HG03439 (cell line): ENCODE data around the gene PODNL1.

Experiments
- ATAC-seq: cut with Tn5 transposase; IDR thresholded peaks from one replicate; pipeline ENCODE4 v1.9.1; 2021; ENCODE audit warnings: mild to moderate bottlenecking, moderate library complexity; ENCODE audit not compliant: unreplicated experiment

The PODNL1 gene

GRCh38 chr19:13959141-13959961, 21.1 kb upstream of the PODNL1 start:
- no peak for ATAC-seq

DNA sequence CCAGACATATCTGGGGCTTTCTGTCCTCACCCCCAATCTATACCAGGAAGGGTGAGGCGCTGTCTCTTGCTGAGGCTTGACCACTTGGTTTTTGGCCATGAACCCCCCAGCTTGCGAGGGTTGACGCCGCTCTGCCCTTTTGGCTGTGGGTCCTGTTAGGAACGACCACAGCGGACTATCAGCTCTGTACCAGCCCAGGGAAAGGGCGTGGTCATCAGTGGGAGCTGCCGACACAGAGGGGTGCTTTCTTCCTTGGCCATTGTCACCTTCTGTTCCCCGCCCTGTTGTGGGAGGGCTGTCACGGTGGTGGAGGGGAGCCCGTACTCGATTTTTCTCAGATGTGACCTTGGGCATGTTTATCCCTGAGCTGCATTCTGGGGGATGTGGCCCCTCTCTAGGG, 19.8 kb upstream of the PODNL1 start:
- no peak for ATAC-seq

GRCh38 chr19:13957051-13957450, 18.8 kb upstream of the PODNL1 start:
- ATAC-seq, result no peak

GRCh38 chr19:13956365-13956744, 18.1 kb upstream of the PODNL1 start:
- no peak for ATAC-seq

- ATAC-seq, result no peak
These were observed 17.6 kb upstream of the PODNL1 start for GRCh38 chr19:13955662-13956364.

GRCh38 chr19:13954185-13954584, 16.0 kb upstream of the PODNL1 start:
- ATAC-seq, result no peak

GRCh38 chr19:13952931-13953531, 14.8 kb upstream of the PODNL1 start:
- ATAC-seq, result no peak

DNA sequence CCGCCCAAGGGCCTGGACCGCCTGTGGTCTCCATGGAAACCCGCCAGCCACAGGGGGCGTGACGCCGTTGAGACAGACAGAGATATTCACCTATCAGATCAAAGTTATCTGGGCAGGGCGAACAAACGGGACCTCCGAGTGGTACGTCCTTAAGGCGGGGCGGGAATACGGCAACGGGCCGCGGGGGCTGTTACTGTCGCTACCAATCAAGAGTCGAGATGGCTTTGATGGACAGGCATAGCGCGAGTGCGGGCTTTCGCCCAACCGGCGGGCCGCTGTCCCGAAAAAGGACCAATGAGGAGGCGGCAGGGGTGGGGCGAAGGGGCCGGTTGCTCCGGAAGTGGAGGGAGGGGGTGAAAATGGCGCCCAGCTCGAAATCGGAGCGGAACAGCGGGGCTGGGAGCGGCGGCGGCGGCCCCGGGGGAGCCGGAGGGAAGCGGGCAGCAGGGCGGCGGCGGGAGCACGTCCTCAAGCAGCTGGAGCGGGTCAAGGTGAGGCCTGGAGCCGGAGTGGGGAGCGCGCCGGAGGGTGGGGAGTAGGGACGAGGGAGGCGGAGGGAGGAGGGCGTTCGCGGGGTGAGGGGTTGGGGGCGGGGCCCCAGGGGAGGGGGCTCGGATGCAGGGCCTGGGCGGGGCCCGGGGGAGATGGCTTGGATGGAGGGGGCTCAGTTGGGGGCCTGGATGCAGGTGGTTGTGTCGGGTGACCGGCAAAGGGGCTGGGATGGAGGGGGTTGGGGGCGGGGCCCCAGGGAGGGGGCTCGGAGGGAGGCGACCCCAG, 14.1 kb upstream of the PODNL1 start, which contains the start of gene DCAF15:
Gene DCAF15, plus strand, starts transcription at position 356 of the 777 bp plus-strand sequence. Its CDS starts 4 bp downstream, at position 360.
- peak; percentile 98 for ATAC-seq

DNA sequence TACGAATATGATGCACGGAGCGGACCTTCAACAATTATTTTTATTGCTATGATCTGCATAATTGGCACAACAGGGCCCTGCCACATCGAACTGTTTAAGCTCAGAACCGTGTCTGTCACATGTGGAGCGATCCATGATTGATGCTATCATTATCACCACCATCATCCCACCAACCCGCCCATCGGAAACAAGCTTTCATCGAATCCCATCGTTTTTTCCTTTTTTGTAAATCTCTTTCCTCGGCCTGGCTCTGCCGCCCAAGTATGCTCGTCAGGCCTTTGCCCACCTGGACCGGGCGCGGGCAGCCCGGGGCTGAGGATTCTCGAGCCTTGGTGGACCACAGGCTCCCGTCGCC, 13.6 kb upstream of the PODNL1 start:
- ATAC-seq, result peak; percentile 1

DNA sequence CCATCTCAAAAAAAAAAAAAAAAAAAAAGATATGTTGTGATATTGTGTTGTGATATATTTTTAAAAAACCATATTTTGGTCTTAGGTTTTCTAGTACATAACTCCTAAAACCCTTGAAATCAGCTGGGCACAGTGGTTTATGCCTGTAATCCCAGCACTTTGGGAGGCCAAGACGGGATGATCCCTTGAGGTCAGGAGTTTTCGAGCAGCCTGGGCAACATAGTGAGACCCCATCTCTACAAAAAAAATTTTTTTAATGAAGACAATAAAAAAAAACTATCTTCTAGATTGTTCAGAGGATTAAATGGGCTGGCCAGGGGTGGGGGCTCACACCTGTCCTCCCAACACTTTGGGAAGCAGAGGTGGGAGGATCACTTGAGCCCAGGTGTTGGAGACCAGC, 12.8 kb upstream of the PODNL1 start:
- ATAC-seq, result no peak

DNA sequence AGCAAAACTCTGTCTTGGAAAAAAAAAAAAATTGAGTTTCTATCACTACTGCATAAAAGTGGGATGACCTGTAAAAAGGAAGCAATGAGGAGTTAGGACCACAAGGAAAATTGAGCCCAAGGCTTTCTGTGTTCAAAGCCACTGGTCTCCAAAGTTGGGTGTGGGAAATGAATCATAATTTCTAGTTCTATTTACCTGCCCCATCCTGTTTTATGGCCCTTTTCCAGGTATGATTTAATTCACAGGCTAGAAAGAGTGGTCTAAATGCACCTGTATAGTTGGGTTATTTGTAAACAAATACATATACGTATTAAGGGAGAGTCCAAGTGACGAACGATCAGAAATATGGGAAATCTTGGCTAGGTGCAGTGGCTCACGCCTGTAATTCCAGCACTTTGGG, 8.2 kb upstream of the PODNL1 start:
- ATAC-seq, result no peak

GRCh38 chr19:13942023-13942684, 3.9 kb upstream of the PODNL1 start:
- ATAC-seq, result no peak

GRCh38 chr19:13937479-13938300, 527 bp downstream of the PODNL1 start:
- no peak for ATAC-seq

DNA sequence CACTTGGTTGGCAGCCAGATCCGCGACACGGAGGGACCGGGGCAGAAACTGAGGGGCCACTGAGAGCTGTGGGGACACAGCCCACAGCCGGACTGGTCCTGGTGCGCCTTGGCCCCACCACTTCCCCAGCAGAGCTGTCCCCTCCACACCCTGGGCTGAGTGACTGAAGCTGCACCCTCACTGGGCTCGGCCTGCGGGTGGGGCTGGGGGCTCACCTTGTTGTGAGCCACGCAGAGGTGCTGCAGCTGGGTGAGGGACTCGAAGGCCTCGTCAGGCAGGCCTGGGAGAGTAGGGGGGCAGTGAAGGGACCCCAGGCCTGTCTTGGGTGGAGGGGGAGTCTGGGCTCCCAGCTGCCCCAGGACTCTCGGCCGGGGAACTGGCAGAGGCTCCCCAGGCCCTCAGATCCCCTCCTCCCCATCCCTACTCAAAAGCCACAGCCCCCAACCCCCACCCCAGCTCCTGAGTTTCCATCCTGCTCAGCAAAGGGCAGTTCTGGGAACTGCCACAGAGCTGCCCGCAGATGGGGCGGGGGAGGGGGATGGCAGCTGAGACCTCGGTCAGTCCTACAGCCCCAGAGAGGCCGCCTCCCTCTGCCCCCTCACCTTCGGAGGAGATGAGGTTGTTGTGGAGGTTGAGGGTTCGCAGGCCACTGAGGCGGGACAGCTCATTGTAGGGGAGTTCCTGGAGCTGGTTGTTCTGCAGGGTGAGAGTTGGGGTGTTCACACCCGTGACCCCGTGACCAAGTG, 2.3 kb downstream of the PODNL1 start:
- ATAC-seq, result no peak

GRCh38 chr19:13934785-13935109, 3.5 kb downstream of the PODNL1 start:
- no peak for ATAC-seq

GRCh38 chr19:13932911-13933393, 5.3 kb downstream of the PODNL1 start:
- ATAC-seq, result no peak

GRCh38 chr19:13932149-13932637, 6.0 kb downstream of the PODNL1 start:
- no peak for ATAC-seq

- ATAC-seq, result no peak
These were observed 6.6 kb downstream of the PODNL1 start for GRCh38 chr19:13931391-13932148.
